Ectodermal cell (in vitro differentiated cells): Measurements from ENCODE around the gene CYP2A13.
"Not testable (repeated sequence)": the region's sequence is repeated elsewhere in the genome, so short reads cannot be mapped to it uniquely, and the experiment has no call there.

Experiments
- H3K27ac ChIP-seq: 2 replicates; pipeline ENCODE4 v1.7.0; 2013; ENCODE audit warnings: mild to moderate bottlenecking, low read depth, low read length; ENCODE audit not compliant: insufficient read depth, poor library complexity, severe bottlenecking
- H3K27me3 ChIP-seq: 2 replicates; pipeline ENCODE4 v1.7.0; 2013; ENCODE audit warnings: mild to moderate bottlenecking, low read length; ENCODE audit not compliant: insufficient read depth, control insufficient read depth, poor library complexity, severe bottlenecking
- H3K36me3 ChIP-seq: one replicate; pipeline ENCODE4 v1.7.0; 2013; ENCODE audit warnings: low read length; ENCODE audit not compliant: control insufficient read depth, insufficient read depth
- H3K4me1 ChIP-seq: one replicate; pipeline ENCODE4 v1.7.0; 2013; ENCODE audit warnings: low read length; ENCODE audit not compliant: control insufficient read depth, insufficient read depth
- H3K4me3 ChIP-seq: 2 replicates; pipeline ENCODE4 v1.7.0; 2013; ENCODE audit warnings: low read depth, low read length, control low read depth; ENCODE audit not compliant: insufficient read depth
- H3K9me3 ChIP-seq: 2 replicates; pipeline ENCODE4 v1.7.0; 2013; ENCODE audit warnings: mild to moderate bottlenecking, low read length, moderate library complexity; ENCODE audit not compliant: control insufficient read depth
- WGBS, 2 experiments: methylation state at CpG; one replicate each; pipeline ENCODE4 v1.1.7; 2013; ENCODE audit warnings: missing lambda C conversion rate in 2 of 2; 5-methylcytosine and 5-hydroxymethylcytosine counted together

The CYP2A13 gene

DNA sequence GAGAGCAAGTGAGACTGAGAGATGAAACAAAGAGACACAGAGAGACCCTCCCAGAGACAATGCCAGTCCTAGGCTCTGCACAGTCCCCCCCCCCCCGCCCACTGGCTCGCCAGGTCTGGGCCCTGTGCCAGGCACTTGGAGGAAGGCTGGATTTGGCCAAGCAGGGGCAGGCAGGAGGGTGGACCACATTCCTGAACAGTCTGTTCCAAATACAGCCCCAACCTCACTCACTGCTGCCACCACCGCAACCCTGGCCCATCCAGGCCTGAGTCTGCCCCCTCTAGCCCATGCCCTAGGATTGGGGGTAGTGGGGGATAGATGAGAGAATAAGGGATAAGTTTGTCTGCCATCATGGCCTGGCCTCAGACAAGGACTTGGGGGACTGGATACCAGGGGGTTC lies 45.0 kb downstream of the CYP2A13 start:
- no peak overlapping the region for H3K27ac ChIP-seq
- peaks cover 15% of the 10 kb centered on the region for H3K27me3 ChIP-seq
- H3K36me3 ChIP-seq = no peaks in the 10 kb centered on the region
- no peaks in the 10 kb centered on the region for H3K9me3 ChIP-seq
- H3K4me1 ChIP-seq = peaks cover 9% of the 10 kb centered on the region
- H3K4me3 ChIP-seq = no peak overlapping the region
- 87 to 100% methylated on average over 2 to 3 of the region's 3 CpGs for WGBS, 2 experiments

DNA sequence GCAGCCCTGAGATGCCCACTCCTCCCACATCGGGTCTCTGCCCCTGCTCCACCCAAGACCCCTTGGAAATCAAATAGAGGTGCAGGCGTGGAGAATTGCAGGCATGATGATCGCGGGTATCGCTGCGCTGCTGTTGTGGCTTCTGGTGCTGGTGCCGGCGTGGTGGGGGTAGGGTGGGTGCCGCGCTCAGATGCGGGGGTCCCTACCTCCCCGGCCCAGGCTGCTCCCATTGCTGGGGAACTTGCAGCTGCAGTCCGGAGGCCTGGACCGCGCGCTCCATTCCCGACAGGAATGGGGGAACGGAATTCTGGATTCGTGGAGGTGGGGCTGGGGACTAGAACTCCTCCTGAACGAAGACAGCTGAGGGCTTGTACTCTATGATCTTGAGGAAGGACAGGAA lies 46.4 kb downstream of the CYP2A13 start:
- no peaks in the 10 kb centered on the region for H3K9me3 ChIP-seq
- no peaks in the 10 kb centered on the region for H3K36me3 ChIP-seq
- no peak overlapping the region for H3K4me3 ChIP-seq
- peaks cover 4% of the 10 kb centered on the region for H3K4me1 ChIP-seq
- no peak overlapping the region for H3K27ac ChIP-seq
- 95 to 96% methylated on average over 20 of the region's 20 CpGs for WGBS, 2 experiments
- peaks cover 10% of the 10 kb centered on the region for H3K27me3 ChIP-seq

GRCh38 chr19:41135390-41136384 lies 47.4 kb downstream of the CYP2A13 start:
- not testable (repeated sequence) for H3K27me3 ChIP-seq, H3K27ac ChIP-seq
- WGBS, 2 experiments = 29 to 32% methylated on average over 66 to 69 of the region's 76 CpGs

DNA sequence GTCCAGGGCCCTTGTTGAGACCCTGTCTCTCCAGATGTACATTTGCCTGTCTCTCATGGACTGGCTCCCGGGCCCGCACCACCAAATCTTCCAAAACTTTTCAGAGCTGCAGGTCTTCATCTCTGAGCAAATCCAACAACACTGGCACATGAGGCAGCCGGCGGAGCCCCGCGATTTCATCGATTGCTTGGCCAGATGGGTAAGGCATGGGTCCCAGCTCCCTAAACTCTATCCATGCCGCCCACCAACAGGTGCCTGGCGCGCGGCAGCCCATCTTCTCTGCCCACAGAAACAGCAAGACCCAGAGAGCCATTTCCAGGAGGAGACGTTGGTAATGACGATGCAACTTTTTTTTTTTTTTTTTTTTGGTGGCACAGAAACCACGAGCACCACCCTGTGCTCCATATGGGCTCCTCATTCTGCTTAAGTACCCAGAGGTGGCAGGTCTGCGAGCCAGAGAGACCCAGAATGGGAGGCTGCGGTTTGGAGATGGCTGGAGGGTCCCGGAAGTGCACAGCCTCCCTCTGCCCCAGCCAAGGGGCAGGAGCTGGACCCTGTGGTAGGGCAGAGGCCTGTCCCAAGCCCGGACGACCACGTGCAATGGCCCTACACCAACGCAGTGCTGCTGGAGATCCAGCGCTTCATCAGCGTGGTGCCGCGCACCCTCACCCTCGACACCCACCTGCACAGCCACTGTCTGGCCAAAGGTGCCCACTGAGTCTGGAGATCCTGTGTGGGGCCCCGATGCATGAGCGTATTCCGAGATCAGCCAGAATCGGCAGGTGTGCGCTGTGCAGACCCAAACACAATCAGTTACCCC lies 48.6 kb downstream of the CYP2A13 start:
- no peak overlapping the region for H3K4me3 ChIP-seq
- no peak overlapping the region for H3K27ac ChIP-seq
- 96 to 97% methylated on average over 31 of the region's 31 CpGs for WGBS, 2 experiments
- no peaks in the 10 kb centered on the region for H3K36me3 ChIP-seq
- peaks cover 10% of the 10 kb centered on the region for H3K27me3 ChIP-seq
- H3K9me3 ChIP-seq = no peaks in the 10 kb centered on the region
- H3K4me1 ChIP-seq = no peaks in the 10 kb centered on the region

More at GRCh38 chr19:41135390-41136384, 47.4 kb downstream of the CYP2A13 start:
- not testable (repeated sequence) for H3K36me3 ChIP-seq, H3K9me3 ChIP-seq, H3K4me1 ChIP-seq
- H3K4me3 ChIP-seq = peak overlapping the region; percentile 29

- Histone ChIP-seq H3K9me3 (no peaks in the 10 kb centered on the region), H3K4me1 (no peaks in the 10 kb centered on the region), H3K4me3 (no peak overlapping the region), H3K27me3 (no peaks in the 10 kb centered on the region), H3K36me3 (no peaks in the 10 kb centered on the region), H3K27ac (no peak overlapping the region)
- 50 to 57% methylated on average over 7 of the region's 7 CpGs for WGBS, 2 experiments
Observed at GRCh38 chr19:41144403-41144802, 56.2 kb downstream of the CYP2A13 start.
